Sigmoid colon (tissue), 7 donors: ENCODE results near the gene PDE6C. TPM values are rescaled to one million over a fixed set of nuclear protein-coding genes. Genes with fewer than 3 reads are reported as not detected.

Experiments
- DNase-seq: peaks from one replicate; pipeline ENCODE4 v3.0.0-alpha.2; 2019
- H3K27ac ChIP-seq, 4 donors: fragments of 200-600 bp; sonication (generic); one replicate each; pipeline ENCODE4 v1.5.1; 2016 to 2019; ENCODE audit warnings: mild to moderate bottlenecking in 1 of 4
- H3K27me3 ChIP-seq, 3 donors: fragments of 200-600 bp; sonication (generic); one replicate each; pipeline ENCODE4 v1.5.1; 2019; ENCODE audit warnings: mild to moderate bottlenecking in 1 of 3
- H3K36me3 ChIP-seq, 4 donors: fragments of 200-600 bp; sonication (generic); one replicate each; pipeline ENCODE4 v1.5.1; 2016 to 2019
- H3K4me1 ChIP-seq, 4 donors: fragments of 200-600 bp; sonication (generic); one replicate each; pipeline ENCODE4 v1.5.1; 2017 to 2019
- H3K4me3 ChIP-seq, 4 donors: fragments of 200-600 bp; sonication (generic); one replicate each; pipeline ENCODE4 v1.5.1; 2017 to 2019; ENCODE audit warnings: mild to moderate bottlenecking in 2 of 4, moderate library complexity in 1 of 4
- H3K9me3 ChIP-seq, 4 donors: fragments of 200-600 bp in 3 of 4; sonication (generic) in 3 of 4; one replicate each; pipeline versions ENCODE4 v1.5.1 to v1.6.1; 2013 to 2019
- EP300 ChIP-seq, 4 donors: sonication (generic); formaldehyde crosslinking; IDR thresholded peaks; one replicate each; pipeline ENCODE4 v1.6.1; 2017; ENCODE audit warnings: antibody characterized with exemption in 4 of 4
- POLR2A ChIP-seq, 2 donors: fragments of 450-650 bp; IDR thresholded peaks; one replicate each; pipeline ENCODE4 v1.6.1; 2016; ENCODE audit warnings: antibody characterized with exemption in 2 of 2, mild to moderate bottlenecking in 2 of 2, moderate library complexity in 2 of 2
- POLR2AphosphoS5 ChIP-seq, 4 donors: sonication (generic); formaldehyde crosslinking; IDR thresholded peaks; one replicate each; pipeline ENCODE4 v1.6.1; 2017; ENCODE audit warnings: antibody characterized with exemption in 4 of 4
- WGBS, 2 donors: extraction: QIAGEN DNeasy Blood & Tissue Kit; methylation state at CpG; one replicate each; pipeline ENCODE4 v1.1.7; 2013; 5-methylcytosine and 5-hydroxymethylcytosine counted together
- intact Hi-C: fragments of 100-400 bp; cut with DNase I; formaldehyde crosslinking; loops from one replicate; pipeline ENCODE4 v1.15.1; 2023
- polyA plus RNA-seq, 3 donors: library from polyadenylated mRNA; stranded (reverse); fragments of 200-250 nt; gene quantifications; one replicate each; pipeline ENCODE4 v1.2.3, GENCODE V29; 2013
- total RNA-seq, 4 donors: library from RNA; depleted of rRNA; stranded (reverse); fragments of >200 nt; gene quantifications; one replicate each; pipeline ENCODE4 v1.1.0, GENCODE V29; 2016
- TF ChIP-seq, protein P1 (sequence below), 4 experiments: fragments of 450-650 bp in 3 of 4; fragments of 200-600 bp in 1 of 4; IDR thresholded peaks; one replicate each; pipeline ENCODE4 v1.5.1; 2016 to 2019; ENCODE audit warnings: antibody characterized with exemption in 4 of 4, mild to moderate bottlenecking in 3 of 4, moderate library complexity in 2 of 4
- donor health status: healthy with polysubstance abuse.
- donor health status: Bipolar disorder and iron deficiency.
- donor health status: healthy.

Gene PDE6C
- total and polyA plus RNA-seq, 7 donors, result not detected

DNA sequence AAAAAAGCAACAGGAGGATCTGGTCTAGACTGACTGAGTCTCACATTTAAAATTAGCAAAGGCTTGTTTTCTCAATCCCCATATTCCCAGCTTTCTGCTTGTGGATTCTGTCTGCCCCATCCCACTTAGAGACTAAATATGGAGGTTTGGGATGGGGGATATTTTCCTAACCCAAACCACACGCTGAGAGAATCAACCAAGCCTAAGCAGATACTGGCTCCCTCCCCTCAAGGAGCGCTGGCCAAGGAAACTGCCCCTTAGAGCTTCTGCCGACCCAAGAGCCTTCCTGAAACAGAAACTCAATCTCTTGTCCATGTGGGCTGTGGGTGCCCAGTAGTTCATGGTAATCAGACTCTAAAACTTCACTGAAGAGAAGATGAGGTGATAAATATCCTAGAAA, 42.0 kb upstream of the PDE6C start:
- Histone ChIP-seq H3K4me3 (no peak overlapping the region), H3K9me3 (no peaks in the 10 kb centered on the region), H3K27ac (no peak overlapping the region), H3K27me3 (peaks cover 14 to 44% (median 16%) of the 10 kb centered on the region in 3 donors), H3K4me1 (peaks cover 0 to 11% (median 9%) of the 10 kb centered on the region in 4 donors), H3K36me3 (no peaks in the 10 kb centered on the region)
- intact Hi-C loops, result no loop called here
- 70 to 86% methylated on average over 3 of the region's 3 CpGs for WGBS, 2 donors
- DNase-seq, result peak; percentile 48
- TF ChIP-seq, protein P1, sequence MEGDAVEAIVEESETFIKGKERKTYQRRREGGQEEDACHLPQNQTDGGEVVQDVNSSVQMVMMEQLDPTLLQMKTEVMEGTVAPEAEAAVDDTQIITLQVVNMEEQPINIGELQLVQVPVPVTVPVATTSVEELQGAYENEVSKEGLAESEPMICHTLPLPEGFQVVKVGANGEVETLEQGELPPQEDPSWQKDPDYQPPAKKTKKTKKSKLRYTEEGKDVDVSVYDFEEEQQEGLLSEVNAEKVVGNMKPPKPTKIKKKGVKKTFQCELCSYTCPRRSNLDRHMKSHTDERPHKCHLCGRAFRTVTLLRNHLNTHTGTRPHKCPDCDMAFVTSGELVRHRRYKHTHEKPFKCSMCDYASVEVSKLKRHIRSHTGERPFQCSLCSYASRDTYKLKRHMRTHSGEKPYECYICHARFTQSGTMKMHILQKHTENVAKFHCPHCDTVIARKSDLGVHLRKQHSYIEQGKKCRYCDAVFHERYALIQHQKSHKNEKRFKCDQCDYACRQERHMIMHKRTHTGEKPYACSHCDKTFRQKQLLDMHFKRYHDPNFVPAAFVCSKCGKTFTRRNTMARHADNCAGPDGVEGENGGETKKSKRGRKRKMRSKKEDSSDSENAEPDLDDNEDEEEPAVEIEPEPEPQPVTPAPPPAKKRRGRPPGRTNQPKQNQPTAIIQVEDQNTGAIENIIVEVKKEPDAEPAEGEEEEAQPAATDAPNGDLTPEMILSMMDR (IDR thresholded peaks at IDR 0.05), result no peak
- TF ChIP-seq POLR2AphosphoS5 (IDR thresholded peaks at IDR 0.05) (no peak), EP300 (IDR thresholded peaks at IDR 0.05) (no peak), POLR2A (IDR thresholded peaks at IDR 0.05) (no peak)

DNA sequence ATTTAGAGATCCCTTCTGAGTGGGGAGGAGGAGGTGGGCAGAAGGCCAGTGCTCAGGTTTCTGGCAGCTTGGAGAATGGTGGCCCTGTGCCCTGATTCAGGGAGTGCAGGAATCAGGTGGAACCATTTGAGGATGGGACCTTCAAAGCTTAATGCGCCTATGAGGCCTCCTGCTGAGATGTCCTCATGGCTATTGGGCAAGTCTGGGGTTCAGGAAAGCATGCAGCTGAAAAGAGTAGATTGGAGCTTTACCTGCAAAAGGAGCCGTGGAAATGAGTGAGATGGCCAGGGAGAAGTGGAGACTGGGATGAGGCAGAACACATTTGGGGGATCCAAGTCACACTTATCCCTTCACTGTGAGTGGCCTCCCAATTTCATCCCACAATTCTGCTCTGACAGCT, 39.7 kb upstream of the PDE6C start:
- H3K9me3 ChIP-seq, result no peaks in the 10 kb centered on the region
- peak; percentile 15 for DNase-seq
- no peak overlapping the region for H3K27ac ChIP-seq
- intact Hi-C loops, result no loop called here
- H3K4me1 ChIP-seq, result no peaks in the 10 kb centered on the region
- WGBS, 2 donors, result 92 to 95% methylated on average over 2 of the region's 2 CpGs
- no peak overlapping the region for H3K4me3 ChIP-seq
- TF ChIP-seq POLR2A (IDR thresholded peaks at IDR 0.05) (no peak), EP300 (IDR thresholded peaks at IDR 0.05) (no peak)
- no peaks in the 10 kb centered on the region for H3K36me3 ChIP-seq
- peaks cover 6 to 21% (median 6%) of the 10 kb centered on the region in 3 donors for H3K27me3 ChIP-seq

DNA sequence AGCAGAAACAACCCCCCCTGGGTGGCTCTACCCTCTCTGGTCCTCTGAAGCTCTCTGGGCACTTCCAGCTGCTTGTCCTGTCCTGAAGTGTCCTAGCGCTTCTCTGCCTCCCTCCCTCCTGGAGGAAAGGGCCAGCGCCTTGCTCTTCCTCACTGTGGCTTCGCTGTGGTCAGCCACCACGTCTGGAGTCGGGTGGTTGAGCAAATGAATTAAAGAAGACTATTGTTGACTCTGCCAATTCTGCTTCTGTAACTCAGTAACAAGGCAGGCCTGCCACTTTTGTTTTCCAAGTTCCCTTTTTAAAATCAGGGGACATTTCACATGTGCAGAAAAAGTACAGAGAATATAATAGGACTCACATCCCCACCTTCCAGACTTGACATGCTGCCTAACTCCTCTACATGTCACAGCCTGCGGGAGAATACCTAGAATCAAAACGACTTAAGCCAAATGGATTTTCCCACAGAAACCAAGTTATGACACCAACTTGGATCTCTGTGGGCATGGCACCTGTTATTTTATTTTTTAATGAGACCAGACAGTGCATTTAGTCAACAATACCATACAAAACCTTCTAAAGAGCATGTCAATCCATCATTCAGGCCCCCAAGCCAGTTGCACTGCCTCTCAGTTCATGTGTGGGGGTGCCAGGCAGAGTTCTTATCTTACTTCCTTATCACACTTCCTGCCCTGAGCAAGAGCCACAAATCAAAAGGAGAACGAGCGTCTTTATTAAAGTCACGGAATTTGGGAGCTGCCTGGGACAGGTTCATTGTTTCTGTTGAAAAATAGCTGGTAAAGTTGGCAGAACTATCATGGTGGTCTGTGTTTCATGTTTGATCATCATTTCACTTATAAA, 39.1 kb upstream of the PDE6C start:
- TF ChIP-seq, protein P1 (IDR thresholded peaks at IDR 0.05), result no peak
- TF ChIP-seq EP300 (IDR thresholded peaks at IDR 0.05) (no peak), POLR2AphosphoS5 (IDR thresholded peaks at IDR 0.05) (no peak), POLR2A (IDR thresholded peaks at IDR 0.05) (no peak)
- intact Hi-C loops, result no loop called here
- Histone ChIP-seq H3K27me3 (peaks cover 1 to 15% (median 6%) of the 10 kb centered on the region in 3 donors), H3K27ac (no peak overlapping the region), H3K36me3 (no peaks in the 10 kb centered on the region), H3K4me1 (no peaks in the 10 kb centered on the region), H3K9me3 (no peaks in the 10 kb centered on the region), H3K4me3 (no peak overlapping the region)
- peak; percentile 68 for DNase-seq
- WGBS, 2 donors, result 28 to 40% methylated on average over 10 of the region's 10 CpGs

DNA sequence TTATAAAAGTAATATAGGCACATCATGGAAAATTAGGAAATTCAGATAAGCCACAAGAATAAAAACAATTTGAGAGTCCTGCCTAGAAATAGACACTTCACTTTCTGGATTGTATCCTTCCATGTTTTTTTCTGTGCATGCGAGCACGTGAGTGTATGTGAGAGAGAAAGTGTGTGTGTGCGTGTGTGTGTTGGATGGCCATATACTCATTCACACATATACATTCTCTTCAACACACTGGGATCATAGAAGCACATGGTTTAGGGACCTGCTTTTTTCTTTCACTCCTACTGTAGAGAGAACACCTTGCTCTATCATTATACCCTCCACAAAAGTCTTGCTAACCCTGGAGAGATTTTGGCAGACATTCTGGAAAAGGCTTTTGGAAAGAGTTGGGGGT, 38.4 kb upstream of the PDE6C start:
- 57 to 63% methylated on average over 3 of the region's 3 CpGs for WGBS, 2 donors
- H3K36me3 ChIP-seq, result no peaks in the 10 kb centered on the region
- no peaks in the 10 kb centered on the region for H3K4me1 ChIP-seq
- TF ChIP-seq POLR2AphosphoS5 (IDR thresholded peaks at IDR 0.05) (no peak), POLR2A (IDR thresholded peaks at IDR 0.05) (no peak), EP300 (IDR thresholded peaks at IDR 0.05) (no peak)
- TF ChIP-seq, protein P1 (IDR thresholded peaks at IDR 0.05), result no peak
- no peak overlapping the region for H3K4me3 ChIP-seq
- peaks cover 0 to 8% (median 6%) of the 10 kb centered on the region in 3 donors for H3K27me3 ChIP-seq
- no peak overlapping the region for H3K27ac ChIP-seq
- no peaks in the 10 kb centered on the region for H3K9me3 ChIP-seq
- intact Hi-C loops, result no loop called here
- no peak for DNase-seq

DNA sequence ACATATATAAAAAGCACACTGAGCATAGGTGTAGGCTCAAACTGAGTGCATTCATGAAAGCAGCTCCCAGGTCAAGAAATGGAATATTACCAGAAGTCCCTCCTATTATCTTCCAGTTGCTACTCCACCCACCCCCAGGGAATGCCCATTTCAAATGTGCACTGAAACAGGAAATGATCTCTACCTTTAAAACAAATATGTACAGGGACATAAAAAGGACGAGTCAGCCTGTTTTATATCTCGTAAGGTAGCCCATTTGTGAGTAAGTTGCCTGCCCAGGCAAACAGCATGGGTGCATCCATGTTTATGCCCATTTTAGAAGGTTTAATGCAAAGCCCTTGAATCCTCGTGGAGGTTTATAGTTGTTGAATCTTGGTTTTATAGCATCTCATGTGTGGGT, 35.4 kb upstream of the PDE6C start:
- intact Hi-C loops, result no loop called here

More for the DNA sequence above, 35.4 kb upstream of the PDE6C start:
- no peak overlapping the region for H3K27ac ChIP-seq
- peaks cover 0 to 7% (median 0%) of the 10 kb centered on the region in 3 donors for H3K27me3 ChIP-seq
- no peak overlapping the region for H3K4me3 ChIP-seq
- WGBS, 2 donors, result 11 to 51% methylated on average over 3 of the region's 3 CpGs
- H3K9me3 ChIP-seq, result no peaks in the 10 kb centered on the region
- no peak for DNase-seq
- TF ChIP-seq EP300 (IDR thresholded peaks at IDR 0.05) (no peak), POLR2A (IDR thresholded peaks at IDR 0.05) (no peak), POLR2AphosphoS5 (IDR thresholded peaks at IDR 0.05) (no peak)
- TF ChIP-seq, protein P1 (IDR thresholded peaks at IDR 0.05), result no peak
- no peaks in the 10 kb centered on the region for H3K36me3 ChIP-seq
- H3K4me1 ChIP-seq, result no peaks in the 10 kb centered on the region
